Inflammatory macrophage treated with lipopolysaccharide for 1 hour (primary cell): ENCODE measurements around the gene MYO15A.
A peak's percentile ranks its signal among the peaks of the same experiment; 100 is the strongest.

ENCODE experiments used
- DNase-seq, 2 donors: peaks; one replicate each; pipeline ENCODE4 v3.0.0-alpha.2; 2020 to 2022

MYO15A gene

GRCh38 chr17:18138065-18138749 lies 29.7 kb downstream of the MYO15A start:
- DNase-seq: no peak

- no peak for DNase-seq
Measured at GRCh38 chr17:18139092-18139491, 30.5 kb downstream of the MYO15A start.

GRCh38 chr17:18139498-18139897 lies 30.9 kb downstream of the MYO15A start:
- DNase-seq: no peak

- DNase-seq: peak; percentile 14 to 17
Measured at GRCh38 chr17:18139949-18140348, 31.4 kb downstream of the MYO15A start.

- no peak for DNase-seq
Measured at GRCh38 chr17:18140648-18141047, 32.1 kb downstream of the MYO15A start.

GRCh38 chr17:18141210-18141803 lies 32.8 kb downstream of the MYO15A start:
- DNase-seq: peak; percentile 33 to 89

- no peak for DNase-seq
Measured at GRCh38 chr17:18142417-18142816, 33.9 kb downstream of the MYO15A start.

GRCh38 chr17:18143044-18143936 lies 34.7 kb downstream of the MYO15A start:
- peak; percentile 20 to 28 for DNase-seq

- no peak for DNase-seq
Measured at GRCh38 chr17:18144261-18144660, 35.7 kb downstream of the MYO15A start.

- DNase-seq: peak; percentile 54 to 61
Measured at GRCh38 chr17:18144855-18145254, 36.3 kb downstream of the MYO15A start.

GRCh38 chr17:18145811-18146210 lies 37.3 kb downstream of the MYO15A start:
- DNase-seq: no peak

- DNase-seq: no peak
Measured at GRCh38 chr17:18146259-18146658, 37.7 kb downstream of the MYO15A start.

- no peak for DNase-seq
Measured at GRCh38 chr17:18146980-18147379, 38.4 kb downstream of the MYO15A start.

- DNase-seq: no peak
Measured at GRCh38 chr17:18148586-18148985, 40.0 kb downstream of the MYO15A start.

- no peak for DNase-seq
Measured at GRCh38 chr17:18151290-18151689, 42.7 kb downstream of the MYO15A start.

GRCh38 chr17:18155179-18155578 lies 46.6 kb downstream of the MYO15A start:
- no peak for DNase-seq

- DNase-seq: no peak
Measured at GRCh38 chr17:18156171-18156975, 47.8 kb downstream of the MYO15A start.

- DNase-seq: no peak
Measured at GRCh38 chr17:18156976-18157280, 48.4 kb downstream of the MYO15A start.

- DNase-seq: peak; percentile 36 to 59
Measured at GRCh38 chr17:18157354-18157985, 48.9 kb downstream of the MYO15A start.

GRCh38 chr17:18158022-18158600 lies 49.6 kb downstream of the MYO15A start:
- DNase-seq: peak; percentile 91 to 98

- no peak for DNase-seq
Measured at GRCh38 chr17:18159551-18160120, 51.1 kb downstream of the MYO15A start.
